Tibial artery (tissue), 4 donors: Measurements from ENCODE around the gene KRTAP13-1.

Source experiments
- DNase-seq, 2 donors: peaks; one replicate each; pipeline ENCODE4 v3.0.0-alpha.2; 2019
- H3K27ac ChIP-seq, 2 donors: fragments of 200-600 bp; sonication (generic) in 1 of 2; 1 replicate in 1 of 2; 2 replicates in 1 of 2; pipeline ENCODE4 v1.5.1; 2018 to 2019; ENCODE audit warnings: mild to moderate bottlenecking in 1 of 2
- H3K27me3 ChIP-seq, 2 donors: fragments of 200-600 bp; sonication (generic) in 1 of 2; one replicate each; pipeline versions ENCODE4 v1.5.1 to v1.6.0; 2016 to 2019
- H3K36me3 ChIP-seq, 3 donors: fragments of 200-600 bp; sonication (generic) in 2 of 3; one replicate each; pipeline ENCODE4 v1.5.1; 2016 to 2019; ENCODE audit warnings: mild to moderate bottlenecking in 2 of 3
- H3K4me1 ChIP-seq, 4 donors: fragments of 200-600 bp; sonication (generic) in 2 of 4; 1 replicate in 3 of 4; 2 replicates in 1 of 4; pipeline ENCODE4 v1.5.1; 2016 to 2019
- H3K4me3 ChIP-seq, 2 donors: fragments of 200-600 bp; sonication (generic) in 1 of 2; 1 replicate in 1 of 2; 2 replicates in 1 of 2; pipeline ENCODE4 v1.5.1; 2018 to 2019; ENCODE audit warnings: mild to moderate bottlenecking in 2 of 2
- H3K9me3 ChIP-seq, 3 donors: fragments of 200-600 bp; sonication (generic) in 1 of 3; one replicate each; pipeline ENCODE4 v1.5.1; 2016 to 2019
- CTCF ChIP-seq, 2 experiments: fragments of 200-600 bp in 1 of 2; fragments of 450-650 bp in 1 of 2; IDR thresholded peaks; one replicate each; pipeline ENCODE4 v1.5.1; 2017 to 2019; ENCODE audit warnings: antibody characterized with exemption in 2 of 2, mild to moderate bottlenecking in 1 of 2, moderate library complexity in 1 of 2
- intact Hi-C: fragments of 100-400 bp; cut with DNase I; formaldehyde crosslinking; loops from one replicate; pipeline ENCODE4 v1.15.0; 2023; ENCODE audit warnings: low total_unique reads

KRTAP13-1 gene

GRCh38 chr21:30437010-30437565 is 41.3 kb downstream of the KRTAP13-1 start:
- no peak overlapping the region for H3K4me3 ChIP-seq
- intact Hi-C loops = no loop called here
- no peak for TF ChIP-seq CTCF (IDR thresholded peaks at IDR 0.05)
- H3K27me3 ChIP-seq = no peaks in the 10 kb centered on the region
- no peak overlapping the region for H3K27ac ChIP-seq
- no peaks in the 10 kb centered on the region for H3K36me3 ChIP-seq
- H3K9me3 ChIP-seq = no peaks in the 10 kb centered on the region
- no peak for DNase-seq
- no peaks in the 10 kb centered on the region for H3K4me1 ChIP-seq

GRCh38 chr21:30439975-30440374 is 44.1 kb downstream of the KRTAP13-1 start, which contains the start of gene KRTAP15-1:
TSS of gene KRTAP15-1 (plus strand) at chr21:30440275. CDS start at chr21:30440328, 53 bp downstream.
- Histone ChIP-seq H3K4me3 (no peak within 1 kb of the TSS), H3K27ac (no peak within 1 kb of the TSS), H3K36me3 (no peaks in the 10 kb centered on the region), H3K27me3 (no peaks in the 10 kb centered on the region), H3K4me1 (no peaks in the 10 kb centered on the region), H3K9me3 (no peaks in the 10 kb centered on the region)
- intact Hi-C loops = no loop called here
- DNase-seq = no peak
- no peak for TF ChIP-seq CTCF (IDR thresholded peaks at IDR 0.05)

GRCh38 chr21:30443226-30443625 is 47.4 kb downstream of the KRTAP13-1 start:
- Histone ChIP-seq H3K4me1 (no peaks in the 10 kb centered on the region), H3K27me3 (no peaks in the 10 kb centered on the region), H3K27ac (no peak overlapping the region), H3K36me3 (no peaks in the 10 kb centered on the region), H3K4me3 (no peak overlapping the region), H3K9me3 (no peaks in the 10 kb centered on the region)
- TF ChIP-seq CTCF (IDR thresholded peaks at IDR 0.05) = no peak
- no peak for DNase-seq
- intact Hi-C loops = no loop called here

GRCh38 chr21:30444204-30444603 is 48.4 kb downstream of the KRTAP13-1 start:
- intact Hi-C loops = no loop called here
- no peak for DNase-seq
- H3K4me3 ChIP-seq = no peak overlapping the region
- no peaks in the 10 kb centered on the region for H3K4me1 ChIP-seq
- TF ChIP-seq CTCF (IDR thresholded peaks at IDR 0.05) = no peak
- no peaks in the 10 kb centered on the region for H3K9me3 ChIP-seq
- H3K27ac ChIP-seq = no peak overlapping the region
- H3K27me3 ChIP-seq = no peaks in the 10 kb centered on the region
- no peaks in the 10 kb centered on the region for H3K36me3 ChIP-seq
